CD4-positive, alpha-beta T cell (primary cell): ENCODE measurements around the gene GADD45B. TPM values are rescaled to one million over a fixed set of nuclear protein-coding genes. Genes with fewer than 3 reads are reported as not detected.

Experiments used
- ATAC-seq: fragments of 200-7000 bp; cut with Tn5 transposase; one replicate; pipeline ENCODE4 v1.10.0; 2022; ENCODE audit warnings: mild to moderate bottlenecking; ENCODE audit not compliant: poor library complexity
- CTCF ChIA-PET: fragments of 350-600 bp; sonication (Branson Sonifier 250); formaldehyde crosslinking; loops from one replicate; lab custom pipeline; 2021; ENCODE audit warnings: antibody characterized with exemption, inconsistent platforms; lab: Charles Lee
- POLR2A ChIA-PET: fragments of 350-600 bp; sonication (Branson Sonifier 250); formaldehyde crosslinking; loops from one replicate; lab custom pipeline; 2021; ENCODE audit warnings: antibody characterized with exemption, inconsistent platforms; lab: Charles Lee
- DNase-seq, 14 experiments: peaks; one replicate each; pipeline ENCODE4 v3.0.0-alpha.2; 2013 to 2020; ENCODE audit warnings: mixed read lengths in 2 of 14
- H3K27ac ChIP-seq, 2 donors: one replicate each; pipeline versions ENCODE4 v1.5.1 to v1.7.0; 2013; ENCODE audit warnings: low read length in 2 of 2, low read depth in 1 of 2, mild to moderate bottlenecking in 1 of 2
- H3K27me3 ChIP-seq, 2 experiments: 1 replicate in 1 of 2; 2 replicates in 1 of 2; pipeline versions ENCODE4 v1.6.1 to v1.7.0; 2013; ENCODE audit warnings: low read length in 2 of 2, control low read depth in 1 of 2, mild to moderate bottlenecking in 1 of 2, moderate library complexity in 1 of 2; ENCODE audit not compliant: insufficient read depth in 2 of 2, control insufficient read depth in 1 of 2
- H3K36me3 ChIP-seq: one replicate; pipeline ENCODE4 v1.6.1; 2013; ENCODE audit warnings: low read length, control low read depth; ENCODE audit not compliant: insufficient read depth
- H3K4me1 ChIP-seq: one replicate; pipeline ENCODE4 v1.6.1; 2013; ENCODE audit warnings: low read length, control low read depth; ENCODE audit not compliant: insufficient read depth
- H3K4me3 ChIP-seq: one replicate; pipeline ENCODE4 v1.5.1; 2013; ENCODE audit warnings: mild to moderate bottlenecking, low read length, moderate library complexity
- H3K9me3 ChIP-seq, 2 experiments: 1 replicate in 1 of 2; 2 replicates in 1 of 2; pipeline versions ENCODE4 v1.6.1 to v1.7.0; 2013; ENCODE audit warnings: low read length in 2 of 2, mild to moderate bottlenecking in 2 of 2, control low read depth in 1 of 2, moderate library complexity in 1 of 2; ENCODE audit not compliant: control insufficient read depth in 1 of 2, insufficient read depth in 1 of 2
- H3K27ac Mint-ChIP-seq: one replicate; pipeline ENCODE4 v1.8.0; 2020; ENCODE audit warnings: mixed read lengths
- H3K27me3 Mint-ChIP-seq: one replicate; pipeline ENCODE4 v1.8.0; 2021; ENCODE audit warnings: mixed read lengths
- H3K36me3 Mint-ChIP-seq: one replicate; pipeline ENCODE4 v1.8.0; 2021; ENCODE audit warnings: low read depth, mixed read lengths
- H3K4me1 Mint-ChIP-seq: one replicate; pipeline ENCODE4 v1.8.0; 2021; ENCODE audit warnings: low read depth, mixed read lengths
- H3K4me3 Mint-ChIP-seq: one replicate; pipeline ENCODE4 v1.8.0; 2020; ENCODE audit warnings: mild to moderate bottlenecking, mixed read lengths
- H3K9me3 Mint-ChIP-seq: one replicate; pipeline ENCODE4 v1.8.0; 2020; ENCODE audit warnings: mixed read lengths
- CTCF ChIP-seq: fragments of 200-600 bp; IDR thresholded peaks from one replicate; pipeline ENCODE4 v1.8.0; 2022; ENCODE audit warnings: antibody characterized with exemption, mild to moderate bottlenecking
- intact Hi-C, 2 experiments: fragments of 100-400 bp; cut with DNase I in 1 of 2; cut with micrococcal nuclease in 1 of 2; formaldehyde crosslinking; loops; one replicate each; pipeline versions ENCODE4 v1.15.1 to v1.9.0; 2023 to 2025; cut with DNase I, micrococcal nuclease
- total RNA-seq, 174 experiments: library from RNA in 2 of 174; stranded (reverse) in 2 of 174; gene quantifications; one replicate each; pipeline ENCODE4 v1.2.3 and lab custom pipeline; 2021 to 2026

GADD45B gene
- total RNA-seq, 2 experiments from 2014 or later: 284 to 285 TPM

- ChIA-PET POLR2A (no interaction called here), CTCF (interaction anchor here (1.1 kb wide), 1 partner anchor 199 kb away, joined by 4 read pairs; no protein-coding TSS in a partner anchor)
- Mint-ChIP-seq H3K27ac (no peak overlapping the region), H3K9me3 (no peaks in the 10 kb centered on the region), H3K36me3 (peaks cover 13% of the 10 kb centered on the region), H3K4me1 (no peaks in the 10 kb centered on the region), H3K27me3 (no peaks in the 10 kb centered on the region), H3K4me3 (no peak overlapping the region)
- Histone ChIP-seq H3K36me3 (peaks cover 36% of the 10 kb centered on the region), H3K4me1 (no peaks in the 10 kb centered on the region), H3K4me3 (no peak overlapping the region), H3K9me3 (no peaks in the 10 kb centered on the region), H3K27me3 (no peaks in the 10 kb centered on the region), H3K27ac (no peak overlapping the region)
- intact Hi-C loops: no loop called here
- DNase-seq (no peak), ATAC-seq (no peak)
- TF ChIP-seq CTCF: no peak
These were observed 37.7 kb upstream of the GADD45B start for GRCh38 chr19:2438178-2438577.

DNA sequence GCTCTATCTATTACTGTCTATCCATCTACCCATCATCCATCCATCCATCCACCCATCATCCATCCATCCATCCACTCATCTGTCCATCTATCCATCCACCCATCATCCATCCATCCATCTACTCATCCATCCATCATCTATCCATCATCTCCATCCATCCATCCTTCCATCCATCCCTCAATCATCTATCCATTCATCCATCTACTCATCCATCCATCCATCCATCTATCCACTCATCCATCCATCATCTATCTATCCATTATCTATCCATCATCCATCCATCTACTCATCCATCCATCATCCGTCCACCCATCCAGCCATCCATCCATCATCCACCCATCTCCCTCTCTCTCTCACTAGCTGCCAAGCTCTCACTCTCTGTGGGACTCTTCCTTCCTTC is 35.4 kb upstream of the GADD45B start:
- H3K27ac Mint-ChIP-seq: no peak overlapping the region
- peaks cover 39% of the 10 kb centered on the region for H3K36me3 ChIP-seq
- intact Hi-C loops: no loop called here
- H3K9me3 Mint-ChIP-seq: no peaks in the 10 kb centered on the region
- H3K4me3 ChIP-seq: no peak overlapping the region
- H3K4me1 Mint-ChIP-seq: no peaks in the 10 kb centered on the region
- ChIA-PET POLR2A (no interaction called here), CTCF (no interaction called here)
- no peak overlapping the region for H3K27ac ChIP-seq
- peaks cover 8% of the 10 kb centered on the region for H3K36me3 Mint-ChIP-seq
- no peaks in the 10 kb centered on the region for H3K27me3 ChIP-seq
- H3K4me1 ChIP-seq: no peaks in the 10 kb centered on the region
- DNase-seq (no peak), ATAC-seq (no peak)
- no peaks in the 10 kb centered on the region for H3K27me3 Mint-ChIP-seq
- no peak overlapping the region for H3K4me3 Mint-ChIP-seq
- no peaks in the 10 kb centered on the region for H3K9me3 ChIP-seq
- no peak for TF ChIP-seq CTCF

DNA sequence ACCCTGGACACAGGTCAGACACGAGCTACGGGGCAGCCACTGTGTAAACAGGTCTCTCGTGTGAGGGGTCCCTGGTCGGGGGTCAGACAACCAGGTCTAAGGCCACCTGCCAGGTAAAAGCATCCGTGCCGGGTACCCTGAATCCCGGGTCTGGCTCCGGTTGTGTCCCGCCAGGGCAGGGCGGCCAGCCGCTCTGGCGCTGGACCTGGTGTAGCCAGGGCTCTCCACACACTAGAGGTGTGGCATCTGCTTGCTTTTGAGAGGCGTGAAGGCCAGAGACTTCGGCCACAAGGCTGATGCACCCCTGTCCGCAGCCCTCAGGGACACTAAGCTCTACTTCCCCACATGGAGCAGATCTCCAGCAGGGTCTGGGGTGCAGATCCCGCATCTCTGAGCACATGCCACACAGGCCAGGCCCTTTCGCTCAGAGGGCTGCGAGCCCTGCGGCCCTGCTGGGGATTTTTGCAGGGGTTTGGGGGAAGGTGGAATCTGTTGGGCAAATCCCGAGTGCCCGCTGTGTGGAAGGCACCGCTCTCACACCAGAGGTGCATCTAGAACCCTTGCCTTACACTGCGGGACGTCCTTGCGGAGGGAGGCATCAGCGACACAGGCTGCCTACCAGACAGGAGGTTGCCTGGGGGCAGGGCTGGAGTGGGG is 34.7 kb upstream of the GADD45B start:
- ChIA-PET CTCF (no interaction called here), POLR2A (no interaction called here)
- peaks cover 4% of the 10 kb centered on the region for H3K36me3 Mint-ChIP-seq
- ATAC-seq: no peak
- no peaks in the 10 kb centered on the region for H3K27me3 Mint-ChIP-seq
- H3K27ac Mint-ChIP-seq: no peak overlapping the region
- no peak overlapping the region for H3K4me3 Mint-ChIP-seq
- no peak for TF ChIP-seq CTCF
- Histone ChIP-seq H3K27ac (no peak overlapping the region), H3K36me3 (peaks cover 39% of the 10 kb centered on the region), H3K4me1 (peaks cover 2% of the 10 kb centered on the region), H3K9me3 (no peaks in the 10 kb centered on the region), H3K27me3 (no peaks in the 10 kb centered on the region), H3K4me3 (no peak overlapping the region)
- peaks cover 1% of the 10 kb centered on the region for H3K4me1 Mint-ChIP-seq
- H3K9me3 Mint-ChIP-seq: no peaks in the 10 kb centered on the region
- DNase-seq: peak in 1 of 14 experiments; percentile 18
- intact Hi-C loops: no loop called here
